GM19397 (cell line): ENCODE results near the gene CYP24A1.

ENCODE experiments used
- ATAC-seq: cut with Tn5 transposase; IDR thresholded peaks from one replicate; pipeline ENCODE4 v1.9.1; 2021; ENCODE audit warnings: mild to moderate bottlenecking, moderate library complexity; ENCODE audit not compliant: unreplicated experiment

Gene CYP24A1

GRCh38 chr20:54203281-54203680 lies 29.5 kb upstream of the CYP24A1 start:
- ATAC-seq: no peak

- no peak for ATAC-seq
These were observed 27.6 kb upstream of the CYP24A1 start for GRCh38 chr20:54201268-54201846.

GRCh38 chr20:54200487-54201267 lies 26.9 kb upstream of the CYP24A1 start:
- no peak for ATAC-seq

- no peak for ATAC-seq
These were observed 26.0 kb upstream of the CYP24A1 start for GRCh38 chr20:54199721-54200176.

- no peak for ATAC-seq
These were observed 25.5 kb upstream of the CYP24A1 start for GRCh38 chr20:54199283-54199682.

GRCh38 chr20:54197621-54198604 lies 24.1 kb upstream of the CYP24A1 start:
- ATAC-seq: no peak

GRCh38 chr20:54195483-54196472 lies 22.0 kb upstream of the CYP24A1 start:
- no peak for ATAC-seq

- ATAC-seq: no peak
These were observed 21.1 kb upstream of the CYP24A1 start for GRCh38 chr20:54194724-54195438.

- ATAC-seq: no peak
These were observed 20.0 kb upstream of the CYP24A1 start for GRCh38 chr20:54193817-54194216.

GRCh38 chr20:54190217-54190616 lies 16.4 kb upstream of the CYP24A1 start:
- no peak for ATAC-seq

- ATAC-seq: no peak
These were observed 15.8 kb upstream of the CYP24A1 start for GRCh38 chr20:54189630-54190029.

- ATAC-seq: no peak
These were observed 14.5 kb upstream of the CYP24A1 start for GRCh38 chr20:54188132-54188849.

GRCh38 chr20:54184904-54185626 lies 11.3 kb upstream of the CYP24A1 start:
- no peak for ATAC-seq

- no peak for ATAC-seq
These were observed 10.3 kb upstream of the CYP24A1 start for GRCh38 chr20:54184071-54184470.

GRCh38 chr20:54180931-54181330 lies 7.1 kb upstream of the CYP24A1 start:
- no peak for ATAC-seq

GRCh38 chr20:54179946-54180345 lies 6.2 kb upstream of the CYP24A1 start:
- ATAC-seq: no peak

GRCh38 chr20:54178256-54178655 lies 4.5 kb upstream of the CYP24A1 start:
- ATAC-seq: no peak

GRCh38 chr20:54177378-54177777 lies 3.6 kb upstream of the CYP24A1 start:
- no peak for ATAC-seq
